NCI-H146 treated with DMSO at 0.1 percent for 48 hours (cell line): Measurements from ENCODE around the gene MCL1.
A peak's percentile ranks its signal among the peaks of the same experiment; 100 is the strongest.
"Not testable (repeated sequence)": the region's sequence is repeated elsewhere in the genome, so short reads cannot be mapped to it uniquely, and the experiment has no call there.

Experiments used
- DNase-seq: peaks from one replicate; lab custom pipeline; 2025; ENCODE audit not compliant: unreplicated experiment; lab: John Stamatoyannopoulos, UW

The MCL1 gene

DNA sequence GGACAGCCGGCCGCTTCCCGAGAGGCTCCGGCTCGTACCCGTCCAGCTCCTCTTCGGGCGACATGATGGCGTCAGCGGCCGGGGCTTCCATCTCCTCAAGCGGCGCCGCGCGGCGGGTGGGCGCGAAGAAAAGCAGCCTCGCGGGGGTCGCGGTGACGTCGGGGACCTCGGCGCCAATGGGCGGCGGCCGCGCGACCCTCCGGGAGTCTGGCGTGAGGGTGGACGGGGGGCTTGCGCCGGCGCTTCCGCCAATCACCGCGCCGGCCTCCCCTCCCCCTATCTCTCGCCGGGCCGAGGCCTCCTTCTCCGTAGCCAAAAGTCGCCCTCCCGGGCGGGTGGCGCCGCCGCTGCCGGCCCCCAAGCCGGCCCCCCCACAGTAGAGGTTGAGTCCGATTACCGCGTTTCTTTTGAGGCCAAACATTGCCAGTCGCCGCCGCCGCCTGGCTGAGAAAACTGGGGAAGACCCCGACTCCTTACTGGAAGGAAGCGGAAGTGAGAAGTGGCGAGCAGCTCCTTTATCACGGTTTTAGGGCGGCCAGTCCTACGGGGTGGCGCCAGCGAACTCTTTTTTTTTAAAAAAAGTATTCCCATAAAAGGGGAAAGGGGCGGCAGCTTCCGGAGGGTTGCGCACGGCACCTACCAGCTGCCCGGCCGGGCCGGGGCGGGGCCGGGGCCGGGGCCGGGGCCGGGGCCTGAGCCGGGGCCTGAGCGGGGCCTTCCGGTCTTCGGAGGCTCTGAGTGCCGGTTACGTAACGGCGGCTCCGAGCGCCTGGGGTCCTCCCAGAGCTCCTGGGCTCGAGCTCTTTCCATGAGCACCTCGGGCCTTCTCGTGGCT is at the start of gene MCL1:
MCL1 (minus strand) TSS at position 501 of the 835 bp plus-strand sequence; CDS start at position 421, 80 bp downstream.
- peak; percentile 88 for DNase-seq

DNA sequence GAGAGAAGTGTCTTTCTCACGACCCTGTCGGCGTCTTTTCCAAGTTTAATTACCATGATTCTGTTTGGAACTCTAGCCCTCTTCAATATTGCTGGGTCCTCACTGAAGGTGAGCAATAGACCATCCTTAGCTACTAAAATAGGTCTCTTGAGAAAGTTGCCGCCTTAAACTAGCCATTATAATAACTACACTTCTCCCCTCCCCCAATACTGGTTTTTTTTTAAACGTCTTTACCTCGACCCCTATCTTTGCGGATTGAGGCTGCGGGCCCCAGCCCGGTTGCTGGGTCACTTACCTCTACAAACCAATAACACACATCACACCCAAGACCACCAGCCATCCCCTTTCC is 49.3 kb upstream of the MCL1 start:
- no peak for DNase-seq

DNA sequence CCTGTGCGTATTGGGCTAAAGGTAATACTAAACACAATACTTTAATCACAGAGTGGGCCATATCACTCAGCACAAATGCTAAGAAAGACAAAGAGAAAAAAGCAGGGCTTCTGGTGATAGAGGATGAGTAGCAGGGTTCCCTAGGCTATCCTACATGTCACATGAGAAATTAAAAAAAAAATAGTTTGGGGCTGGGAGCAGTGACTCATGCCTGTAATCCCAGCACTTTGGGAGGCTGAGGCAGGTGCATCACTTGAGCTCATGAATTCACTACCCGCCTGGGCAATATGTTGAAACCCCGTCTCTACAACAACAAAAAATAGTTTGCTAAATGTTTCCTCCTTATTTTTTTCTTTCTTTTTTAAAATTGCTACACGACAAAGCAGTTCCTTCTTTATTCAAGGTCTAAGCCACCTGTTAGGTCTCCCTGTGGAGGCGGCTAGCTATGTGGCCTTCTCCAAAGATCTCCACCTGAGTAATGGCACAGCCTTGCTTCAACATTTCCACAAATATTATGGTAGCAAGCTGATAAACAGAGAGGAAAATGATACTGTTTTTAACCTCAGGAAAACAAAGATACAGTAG is 48.5 kb upstream of the MCL1 start:
- no peak for DNase-seq

DNA sequence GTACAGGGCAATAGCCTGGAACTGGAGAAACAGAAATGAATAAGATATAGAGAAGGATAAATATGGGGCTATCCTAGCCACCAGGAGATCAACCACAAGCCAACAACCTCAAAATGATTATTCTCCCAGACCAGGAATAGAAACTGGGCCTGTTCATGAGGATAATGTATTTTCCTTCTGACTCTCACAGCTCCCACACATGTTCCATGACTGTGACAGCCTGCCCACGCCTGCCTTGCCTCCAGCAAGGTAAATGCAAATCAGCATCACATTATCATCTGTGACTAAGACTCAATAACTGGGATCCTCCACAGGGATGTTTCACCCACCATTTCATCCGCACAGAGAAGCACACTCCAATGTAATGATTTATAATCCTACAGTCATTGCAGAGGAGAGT is 46.7 kb upstream of the MCL1 start:
- DNase-seq = no peak

DNA sequence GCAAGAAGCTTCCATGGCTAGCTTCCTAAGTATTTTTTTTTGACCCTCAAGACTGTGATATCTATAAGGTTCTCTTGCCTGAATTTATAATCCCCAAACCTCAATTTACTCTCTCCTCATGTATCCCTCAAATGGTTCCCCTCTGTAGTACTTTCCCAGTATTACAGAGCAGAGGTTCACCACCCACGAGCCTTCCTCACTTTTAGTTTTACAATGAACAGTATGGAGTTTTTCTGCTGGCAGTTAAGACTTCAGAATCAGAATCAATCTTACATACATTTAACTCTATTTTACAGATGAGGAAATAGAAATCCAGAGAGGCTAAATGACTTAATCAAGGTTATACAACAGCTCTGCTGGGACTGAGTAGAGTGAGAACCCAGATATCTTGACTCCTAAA is 45.1 kb upstream of the MCL1 start:
- not testable (repeated sequence) for DNase-seq

DNA sequence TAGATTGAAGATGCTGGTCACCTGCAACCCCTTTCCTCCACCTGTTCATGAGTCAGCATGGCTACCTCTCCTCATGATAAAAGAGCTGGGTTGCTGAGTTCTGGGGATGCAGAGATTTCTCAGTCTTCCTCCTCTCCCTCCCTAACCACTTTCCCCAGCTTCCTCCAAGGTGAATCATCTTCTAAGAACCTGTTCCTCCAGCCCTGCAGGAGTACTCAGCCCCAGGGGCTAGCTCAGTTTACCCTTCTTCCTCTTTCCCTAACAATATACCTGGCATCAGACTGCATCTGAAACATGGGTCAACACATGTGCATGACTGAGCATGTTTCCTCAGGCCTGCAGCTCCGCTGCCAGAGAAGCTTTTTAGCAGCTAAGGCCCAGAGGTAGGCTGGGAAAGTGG is 44.7 kb upstream of the MCL1 start:
- DNase-seq = not testable (repeated sequence)

DNA sequence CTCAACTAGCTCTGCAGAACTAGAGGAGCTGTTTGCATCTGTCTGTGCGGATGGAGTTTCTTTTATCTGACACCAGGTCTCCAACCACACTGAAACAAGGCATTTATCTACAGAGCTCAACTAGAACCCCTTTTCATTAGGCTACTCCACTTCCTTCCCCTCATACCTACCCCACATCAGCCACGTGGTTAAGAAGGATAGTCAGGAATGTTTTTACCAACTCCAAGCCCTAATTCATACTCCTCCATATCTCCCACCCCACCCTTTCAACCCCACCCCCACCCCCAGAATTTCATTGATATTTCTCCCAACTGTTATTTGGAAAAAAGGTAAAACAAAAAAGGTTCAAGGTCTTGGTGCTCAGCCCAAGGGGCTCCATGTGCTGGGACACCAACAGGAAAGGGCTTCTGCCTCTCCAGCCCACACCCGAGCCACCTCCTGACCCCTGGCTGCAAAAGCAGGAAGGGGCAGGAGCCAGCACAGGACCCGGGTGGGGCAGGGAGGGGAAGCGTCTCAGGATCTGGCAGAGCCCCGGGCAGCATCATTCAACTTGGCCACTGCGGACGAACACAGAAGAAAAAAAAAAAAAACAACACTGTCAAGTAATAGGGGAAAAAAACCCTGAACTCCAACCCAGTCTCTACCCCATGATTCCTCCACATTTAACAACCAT is 43.0 kb upstream of the MCL1 start:
- DNase-seq = no peak

DNA sequence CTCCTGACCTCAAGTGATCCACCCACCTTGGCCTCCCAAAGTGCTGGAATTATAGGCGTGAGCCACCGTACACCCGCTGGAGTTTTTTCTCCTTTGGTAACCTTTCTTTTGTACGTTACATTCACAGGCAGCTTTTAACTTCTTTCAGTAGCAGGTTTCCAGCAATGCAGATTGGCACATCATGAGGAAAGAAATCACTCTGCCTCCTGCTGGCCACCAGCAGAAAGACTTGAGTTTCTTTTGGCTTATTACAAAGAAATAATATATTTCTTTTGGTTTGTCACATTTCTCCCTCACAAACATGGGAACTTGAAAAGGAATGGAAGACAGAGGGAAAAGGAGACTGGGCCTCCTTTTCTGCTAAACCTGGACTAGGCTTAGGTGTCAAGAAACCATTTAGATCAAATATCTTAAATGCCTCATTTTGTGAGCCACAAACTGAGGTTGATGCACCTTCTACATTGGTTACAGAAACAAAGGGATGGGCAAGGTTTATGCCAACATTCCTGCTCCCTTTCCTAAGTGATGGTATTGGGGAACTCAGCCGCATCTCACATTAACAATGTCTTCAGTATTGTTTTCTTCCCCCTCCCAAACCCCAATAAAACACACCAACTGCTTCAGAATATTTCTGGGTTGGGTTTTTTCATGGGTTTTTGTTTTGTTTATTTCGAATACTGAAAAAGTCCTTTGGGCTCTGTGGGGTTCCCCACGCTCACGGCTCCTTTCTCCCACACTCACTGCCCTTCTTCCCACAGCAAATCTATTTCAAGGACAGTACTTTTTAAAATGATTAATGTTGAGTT is 42.3 kb upstream of the MCL1 start:
- no peak for DNase-seq

DNA sequence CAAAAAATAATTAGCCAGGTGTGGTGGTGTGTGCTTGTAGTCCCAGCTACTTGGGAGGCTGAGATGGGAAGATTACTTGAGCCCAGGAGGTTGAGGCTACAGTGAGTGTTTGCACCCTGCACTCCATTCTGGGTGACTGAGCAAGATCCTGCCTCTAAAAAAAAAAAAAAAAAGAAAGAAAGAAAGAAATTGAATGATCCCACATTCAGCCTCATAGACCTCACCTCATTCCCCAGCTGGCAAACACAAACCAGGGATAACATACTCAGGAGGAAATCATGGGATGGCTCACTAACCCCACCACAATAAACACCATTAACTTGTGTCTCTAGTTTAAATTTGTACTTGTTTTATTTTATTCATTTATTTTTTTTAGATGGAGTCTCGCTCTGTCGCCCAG is 41.5 kb upstream of the MCL1 start:
- DNase-seq = no peak

DNA sequence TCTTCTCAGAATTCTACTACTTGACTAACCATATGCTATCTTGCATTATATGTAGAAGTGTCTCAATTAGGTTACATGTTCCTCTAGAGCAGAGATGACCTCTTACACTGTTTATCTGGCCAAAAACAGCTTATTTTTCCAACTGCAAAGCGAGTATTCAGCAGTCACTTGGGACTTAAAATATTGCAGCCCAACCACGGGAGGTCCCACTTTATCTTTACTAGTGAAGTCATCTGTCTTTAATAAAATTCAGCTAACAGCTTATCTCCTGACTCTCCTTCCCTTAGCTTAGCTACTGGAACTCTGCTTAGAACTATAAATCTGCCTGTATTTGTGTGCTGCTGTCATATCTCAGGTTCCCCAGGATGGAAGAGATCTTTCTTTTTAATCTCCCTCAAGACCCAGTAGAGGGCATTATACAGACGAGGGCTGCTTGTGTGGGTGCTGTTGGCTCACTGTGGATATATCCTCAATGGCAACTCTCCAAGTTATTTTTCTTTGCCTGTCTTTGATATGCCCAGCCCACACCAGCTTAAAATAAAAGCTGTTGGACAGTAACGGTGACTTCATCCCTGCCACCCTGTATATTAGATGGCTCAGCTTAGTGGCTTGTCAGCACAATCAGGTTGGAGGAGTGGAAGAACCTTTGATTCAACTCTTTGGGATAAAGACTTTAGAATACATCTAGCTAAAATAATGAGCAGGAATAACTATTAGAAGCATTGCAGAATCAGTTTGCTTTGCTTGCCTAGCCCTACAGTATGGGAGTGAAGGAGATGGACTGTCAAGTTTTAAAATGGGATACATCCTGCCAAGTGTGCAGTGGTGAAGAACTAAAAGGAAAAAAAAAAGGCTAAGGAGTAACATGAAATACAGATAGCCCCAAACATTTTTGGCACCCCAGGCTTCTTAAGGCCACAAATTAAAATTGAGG is 40.4 kb upstream of the MCL1 start:
- DNase-seq = no peak

DNA sequence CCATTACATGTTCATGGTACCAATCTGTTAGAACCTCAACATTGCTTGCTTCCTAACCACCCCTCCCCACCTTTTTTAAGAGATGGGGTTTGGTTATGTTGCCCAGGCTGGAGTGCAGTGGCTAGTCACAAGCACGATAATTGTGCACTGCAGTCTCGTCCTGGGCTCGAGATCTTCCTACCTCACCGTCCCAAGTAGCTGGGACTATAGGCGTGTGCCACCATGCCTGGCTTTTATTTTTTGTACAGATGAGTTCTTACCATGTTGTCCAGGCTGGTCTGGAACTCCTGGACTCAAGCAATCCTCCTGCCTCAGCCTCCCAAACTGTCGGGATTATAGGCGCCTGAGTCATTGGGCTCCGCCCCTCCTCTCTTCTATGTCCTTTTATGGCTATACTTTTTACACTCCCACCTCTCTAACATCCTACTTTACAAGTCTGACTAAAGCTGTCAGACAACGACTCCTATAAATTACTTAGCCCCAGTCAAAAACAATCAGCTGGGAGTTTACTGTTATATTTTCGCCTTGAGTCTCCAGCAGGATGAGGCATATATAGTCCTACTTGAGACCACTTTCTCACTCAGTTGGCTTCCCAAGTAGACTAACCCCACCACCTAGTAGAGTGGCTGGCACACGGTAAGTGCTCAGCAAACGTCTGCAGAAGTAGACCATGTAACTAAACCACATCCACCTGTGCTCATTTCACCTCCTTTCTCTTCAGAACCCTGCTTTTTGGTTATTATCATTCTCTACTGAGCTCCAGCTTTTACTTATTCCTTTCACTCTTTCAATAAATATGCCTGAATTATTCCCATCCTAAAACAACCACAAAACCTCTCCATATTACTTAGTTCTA is 36.2 kb upstream of the MCL1 start:
- DNase-seq = no peak

DNA sequence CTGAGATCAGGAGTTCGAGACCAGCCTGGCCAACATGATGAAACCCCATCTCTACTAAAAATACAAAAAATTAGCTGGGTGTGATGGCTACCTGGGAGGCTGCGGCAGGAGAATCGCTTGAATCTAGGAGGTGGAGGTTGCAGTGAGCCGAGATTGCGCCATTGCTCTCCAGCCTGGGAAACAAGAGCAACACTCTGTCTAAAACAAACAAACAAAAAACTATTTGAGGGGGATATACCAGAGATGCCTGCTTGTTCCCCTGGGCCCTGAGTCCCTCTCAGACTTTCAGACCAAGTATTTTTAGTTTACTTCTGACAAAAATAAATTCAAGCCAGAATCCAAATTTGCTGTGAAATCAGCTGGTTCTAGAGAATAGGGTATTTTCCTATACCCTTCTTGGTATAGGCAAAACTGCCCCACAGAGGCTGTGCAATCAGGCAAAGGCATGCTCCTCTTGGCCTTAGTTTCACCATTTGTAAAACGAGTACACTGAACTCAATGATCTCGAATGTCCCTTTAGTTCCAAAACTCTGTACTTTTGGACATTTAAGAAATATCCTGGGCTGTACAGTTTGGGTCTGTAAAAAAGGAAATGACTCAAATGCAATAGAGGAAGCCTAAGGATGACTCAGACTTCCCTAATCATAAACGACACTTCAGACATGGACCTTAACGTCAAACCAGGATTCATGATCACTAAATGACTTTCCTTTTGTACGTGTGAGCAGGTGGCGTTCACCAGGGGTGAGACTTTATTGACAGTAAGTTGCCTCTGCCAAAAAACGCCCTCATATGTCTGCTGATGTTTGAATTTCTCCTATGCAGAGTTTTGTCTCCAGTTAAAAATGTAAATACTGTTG is 33.9 kb upstream of the MCL1 start:
- DNase-seq = peak; percentile 68

DNA sequence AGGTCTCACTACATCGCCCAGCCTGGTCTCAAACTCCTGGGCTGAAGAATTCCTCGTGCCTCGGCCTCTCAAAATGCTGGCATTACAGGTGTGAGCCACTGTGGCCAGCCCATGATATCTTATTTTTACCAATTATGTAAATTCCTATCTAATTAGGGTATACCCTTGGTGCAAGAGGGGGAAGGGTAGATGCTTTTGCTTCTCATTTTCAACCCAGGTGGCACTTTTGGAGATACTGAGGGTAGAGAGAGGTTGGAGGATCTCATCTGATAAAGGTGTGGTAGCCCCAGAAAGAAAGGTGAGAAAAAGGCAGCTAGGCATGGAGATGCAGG is 32.6 kb upstream of the MCL1 start:
- DNase-seq = no peak

DNA sequence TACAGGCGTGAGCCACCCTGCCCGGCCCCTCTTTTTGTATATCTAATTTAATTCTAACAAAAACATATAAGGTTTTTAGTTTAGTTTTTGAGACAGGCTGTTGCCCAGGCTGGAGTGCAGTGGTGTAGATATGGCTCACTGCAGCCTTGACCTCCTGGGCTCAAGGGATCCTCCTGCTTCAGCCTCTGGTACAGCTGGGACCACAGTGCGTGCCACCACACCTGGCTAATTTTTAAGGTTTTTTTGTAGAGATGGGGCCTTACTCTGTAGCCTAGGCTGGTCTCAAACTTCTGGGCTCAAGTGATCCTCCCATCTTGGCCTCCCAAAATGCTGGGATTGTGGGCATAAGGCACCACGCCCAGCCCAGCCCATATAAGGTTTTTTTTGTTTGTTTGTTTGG is 31.2 kb upstream of the MCL1 start:
- DNase-seq = no peak

DNA sequence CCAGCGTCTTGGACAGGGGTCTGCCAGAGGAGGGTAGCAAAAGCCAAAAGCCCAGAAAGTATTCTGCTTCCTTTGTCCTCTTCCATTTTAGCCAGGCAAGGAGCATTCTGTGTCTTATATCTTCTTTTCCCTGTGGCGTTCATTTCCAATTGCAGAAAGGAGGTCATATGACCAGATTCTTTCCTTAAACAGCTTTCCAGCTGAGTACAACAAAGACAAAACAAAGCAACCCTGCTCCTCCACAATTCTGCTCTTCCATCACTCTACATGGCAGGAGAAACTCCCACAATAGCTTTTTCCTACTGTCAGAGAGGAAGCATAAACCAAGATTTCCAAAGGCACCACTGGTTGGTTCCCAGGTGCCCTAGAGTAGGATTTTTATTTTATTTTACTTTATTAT is 30.3 kb upstream of the MCL1 start:
- no peak for DNase-seq

DNA sequence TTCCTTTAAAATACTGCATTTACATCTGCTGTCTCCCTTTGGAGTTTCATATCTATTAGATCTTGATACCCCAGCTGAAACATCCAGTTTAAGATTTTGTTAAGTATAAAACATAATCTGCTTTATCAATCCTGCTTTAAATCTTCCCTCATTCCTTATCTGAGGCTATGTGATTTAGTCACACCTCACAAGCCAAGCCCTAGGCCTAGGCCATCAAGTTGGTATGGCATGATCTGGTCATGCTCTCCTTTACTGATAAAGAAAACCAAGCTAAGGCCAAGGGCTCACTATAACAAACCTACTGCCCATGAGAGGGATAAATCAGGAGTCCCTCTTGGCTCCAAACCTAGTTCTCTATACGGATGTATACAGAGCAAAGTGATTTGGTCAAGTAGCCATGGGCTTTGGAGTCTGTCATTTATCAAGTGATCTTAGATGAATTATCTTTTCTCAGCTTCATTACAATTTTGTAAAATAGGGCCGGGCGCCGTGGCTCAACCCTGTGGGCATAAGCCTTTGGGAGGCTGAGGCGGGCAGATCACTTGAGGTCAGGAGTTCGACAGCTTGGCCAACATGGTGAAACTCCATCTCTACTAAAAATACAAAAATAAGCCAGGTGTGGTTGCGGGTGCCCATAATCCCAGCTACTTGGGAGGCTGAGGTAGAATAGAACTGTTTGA is 27.2 kb upstream of the MCL1 start:
- no peak for DNase-seq

DNA sequence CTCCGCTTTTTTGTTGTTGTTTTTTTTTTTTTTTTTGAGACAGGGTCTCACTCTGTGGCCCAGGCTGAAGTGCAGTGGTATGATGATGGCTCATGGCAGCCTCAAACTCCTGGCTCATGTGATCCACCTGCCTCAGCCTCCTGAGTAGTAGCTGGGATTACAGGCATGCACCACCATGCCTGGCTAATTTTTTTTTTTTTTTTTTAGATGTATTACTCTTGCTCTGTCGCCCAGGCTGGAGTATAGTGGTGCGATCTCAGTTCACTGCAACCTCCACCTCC is 26.0 kb upstream of the MCL1 start:
- not testable (repeated sequence) for DNase-seq

DNA sequence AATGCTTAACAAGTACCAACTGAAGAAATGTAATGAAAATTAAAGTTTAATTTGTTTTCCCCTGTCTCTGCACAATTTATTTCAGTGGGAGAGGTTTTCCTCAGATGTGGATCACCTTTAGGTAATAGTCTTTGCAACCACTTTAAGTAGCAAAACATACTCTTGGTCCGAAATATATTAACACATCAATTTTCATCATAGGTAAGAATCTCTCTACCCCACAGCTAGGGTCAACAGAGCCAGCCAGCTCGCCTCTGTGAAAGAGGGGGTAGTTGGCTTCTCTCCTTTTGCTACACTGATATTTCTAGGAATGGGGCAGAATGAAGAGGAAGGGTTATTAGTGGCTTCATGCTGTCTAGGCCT is 24.8 kb upstream of the MCL1 start:
- no peak for DNase-seq
